HepG2 (cell line): ENCODE results near the gene OR2AT4. TPM values are rescaled to one million over a fixed set of nuclear protein-coding genes. Genes with fewer than 3 reads are reported as not detected.

ENCODE experiments used
- ATAC-seq: fragments of 200-7000 bp; cut with Tn5 transposase; 3 replicates; pipeline ENCODE4 v1.9.1; 2020; ENCODE audit warnings: mild to moderate bottlenecking, moderate library complexity
- BruUV-seq: library from RNA; stranded (reverse); fragments of 400-500 nt; replicated peaks from 2 replicates; lab custom pipeline; 2021; lab: Mats Ljungman, UMichigan
- CTCF ChIA-PET: fragments of 300-600 bp; formaldehyde crosslinking; extraction: SDS; loops from one replicate; lab custom pipeline; 2021; ENCODE audit warnings: low total read pairs, inconsistent platforms, low intra/inter-chr PET ratio; lab: Yijun Ruan, JAX
- POLR2A ChIA-PET: fragments of 350-600 bp; sonication (Branson Sonifier 250); formaldehyde crosslinking; loops from one replicate; lab custom pipeline; 2020; ENCODE audit warnings: antibody characterized with exemption, inconsistent platforms; lab: Yijun Ruan, JAX
- DNase-seq: peaks from one replicate; pipeline ENCODE4 v3.0.0-alpha.2; 2015; ENCODE audit warnings: low spot score
- FAIRE-seq: peaks from 3 replicates; lab custom pipeline; 2011; peaks lifted over from hg19 to GRCh38; lab: Jason Lieb, UNC
- H2AFZ ChIP-seq: one replicate; pipeline ENCODE4 v1.6.1; 2011; ENCODE audit warnings: low read length, inconsistent platforms
- H3K27ac ChIP-seq: fragments of 300-600 bp; 3 replicates; pipeline ENCODE4 v1.8.0; 2011; ENCODE audit warnings: mixed run types, mild to moderate bottlenecking, mixed read lengths, low read length, inconsistent platforms; ENCODE audit not compliant: insufficient read depth; ENCODE audit errors: extremely low read length
- H3K27me3 ChIP-seq, 2 experiments: fragments of 200-600 bp in 1 of 2; 2 replicates in 1 of 2; 3 replicates in 1 of 2; pipeline versions ENCODE4 v1.6.0 to v1.8.0; 2011; ENCODE audit warnings: low read length in 2 of 2, mild to moderate bottlenecking in 2 of 2, moderate library complexity in 2 of 2, inconsistent platforms in 1 of 2; ENCODE audit not compliant: insufficient read depth in 2 of 2, control insufficient read depth in 1 of 2
- H3K36me3 ChIP-seq, 2 experiments: fragments of 200-600 bp in 1 of 2; replicated peaks in 1 of 2; 2 replicates in 1 of 2; 3 replicates in 1 of 2; pipeline versions ENCODE4 v1.5.1 to v1.8.0; 2011; ENCODE audit warnings: low read length in 2 of 2, inconsistent platforms in 1 of 2; ENCODE audit not compliant: insufficient read depth in 2 of 2, control insufficient read depth in 1 of 2
- H3K4me1 ChIP-seq: 2 replicates; pipeline ENCODE4 v1.5.1; 2012; ENCODE audit warnings: low read length, inconsistent platforms; ENCODE audit not compliant: insufficient read depth
- H3K4me2 ChIP-seq: 2 replicates; pipeline ENCODE4 v1.6.0; 2011; ENCODE audit warnings: low read depth, low read length, inconsistent platforms
- H3K4me3 ChIP-seq, 3 experiments: fragments of 200-600 bp in 1 of 3; sonication (generic), shearing (Covaris generic) in 1 of 3; replicated peaks in 1 of 3; 2 replicates each; pipeline ENCODE4 v1.5.1; 2011 to 2016; ENCODE audit warnings: low read length in 3 of 3, inconsistent platforms in 2 of 3, low read depth in 2 of 3, mild to moderate bottlenecking in 2 of 3, control low read depth in 1 of 3, mixed read lengths in 1 of 3; ENCODE audit not compliant: insufficient read depth in 1 of 3
- H3K79me2 ChIP-seq: one replicate; pipeline ENCODE4 v1.6.1; 2011; ENCODE audit warnings: low read length, inconsistent platforms; ENCODE audit not compliant: insufficient read depth
- H3K9ac ChIP-seq: 2 replicates; pipeline ENCODE4 v1.6.0; 2011; ENCODE audit warnings: mild to moderate bottlenecking, low read depth, low read length, inconsistent platforms; ENCODE audit not compliant: insufficient read depth
- H3K9me3 ChIP-seq: 2 replicates; pipeline ENCODE4 v1.5.1; 2012; ENCODE audit warnings: mild to moderate bottlenecking, low read length
- H4K20me1 ChIP-seq: 2 replicates; pipeline ENCODE4 v1.6.0; 2011; ENCODE audit warnings: inconsistent platforms, mild to moderate bottlenecking, low read length, moderate library complexity; ENCODE audit not compliant: insufficient read depth
- CBX2 ChIP-seq, 2 experiments: fragments of 200-600 bp in 1 of 2; sonication (generic); formaldehyde crosslinking in 1 of 2; IDR thresholded peaks; 2 replicates each; pipeline versions ENCODE4 v1.7.0 to v1.8.1; 2018 to 2022; ENCODE audit warnings: low read depth in 2 of 2, low read length in 1 of 2, mild to moderate bottlenecking in 1 of 2, missing genetic modification reagents in 1 of 2
- EED ChIP-seq: sonication (generic); formaldehyde crosslinking; IDR thresholded peaks from 2 replicates; pipeline ENCODE4 v1.5.0; 2020; ENCODE audit warnings: mild to moderate bottlenecking, missing genetic modification reagents
- HMG20B ChIP-seq: conservative IDR thresholded peaks from 2 replicates; pipeline ENCODE4 v1.6.1; 2016; ENCODE audit warnings: missing genetic modification reagents, missing compliant biosample characterization
- RBM39 ChIP-seq: fragments of 200-400 bp; formaldehyde crosslinking; IDR thresholded peaks from one replicate; pipeline ENCODE4 v1.6.1; 2018; ENCODE audit warnings: antibody characterized with exemption, mild to moderate bottlenecking, low read depth, low read length; ENCODE audit not compliant: poor library complexity, severe bottlenecking
- ZNF546 ChIP-seq: sonication (generic); formaldehyde crosslinking; conservative IDR thresholded peaks from 2 replicates; pipeline ENCODE4 v1.8.1; 2023; ENCODE audit warnings: mild to moderate bottlenecking, missing genetic modification reagents
- ZNF552 ChIP-seq: sonication (generic); formaldehyde crosslinking; IDR thresholded peaks from 2 replicates; pipeline ENCODE4 v1.9.0; 2022; ENCODE audit warnings: missing genetic modification reagents, mild to moderate bottlenecking, borderline replicate concordance
- ZNF569 ChIP-seq: sonication (generic); formaldehyde crosslinking; IDR thresholded peaks from 2 replicates; pipeline ENCODE4 v1.5.0; 2020; ENCODE audit warnings: mild to moderate bottlenecking, missing genetic modification reagents, moderate library complexity, borderline replicate concordance
- WGBS: methylation state at CpG from one replicate; pipeline ENCODE4 v1.1.6; 2017; ENCODE audit warnings: low lambda C conversion rate; 5-methylcytosine and 5-hydroxymethylcytosine counted together
- in situ Hi-C: cut with HindIII; loops from 2 replicates; pipeline ENCODE4 v1.10.0; 2017; ENCODE audit warnings: low pct_unique_long_range_greater_than_20kb; ENCODE audit not compliant: extremely low pct_ligation_motif_present
- intact Hi-C: fragments of 100-400 bp; cut with micrococcal nuclease; formaldehyde crosslinking; loops from one replicate; pipeline ENCODE4 v1.10.0; 2022; ENCODE audit not compliant: unreplicated experiment
- polyA plus RNA-seq, 8 experiments: library from polyadenylated mRNA; depleted of rRNA in 3 of 8; stranded (reverse) in 7 of 8; unstranded in 1 of 8; fragments of >200 nt; fragmentation: Illumina TruSeq in 4 of 8; extraction: Trizol in 4 of 8; gene quantifications; 2 replicates each; pipeline versions ENCODE4 v1.2.1 to v1.2.3, GENCODE V29; 2011 to 2016; ENCODE audit warnings: low read depth in 4 of 8, missing spikeins in 1 of 8, mixed read lengths in 1 of 8; ENCODE audit not compliant: insufficient read depth in 1 of 8
- total RNA-seq, 5 experiments: library from RNA; depleted of rRNA; stranded (reverse); fragments of >200 nt; fragmentation: Illumina TruSeq; extraction: Trizol; gene quantifications; 2 replicates each; pipeline ENCODE4 v1.2.3, GENCODE V29; 2016; ENCODE audit warnings: low read depth in 1 of 5
- TF ChIP-seq, protein P1 (sequence below): IDR thresholded peaks from 2 replicates; pipeline ENCODE4 v1.6.1; 2016; ENCODE audit warnings: low read depth, control low read depth
- TF ChIP-seq, protein P2 (sequence below): sonication (generic); formaldehyde crosslinking; conservative IDR thresholded peaks from 2 replicates; pipeline ENCODE4 v1.4.0; 2020; ENCODE audit warnings: mild to moderate bottlenecking, missing genetic modification reagents, moderate library complexity

The OR2AT4 gene
- total and polyA plus RNA-seq, 2 of the 13 experiments (the other 11 are each of a cell fraction or from before 2014, with no cell fraction given) = not detected

DNA sequence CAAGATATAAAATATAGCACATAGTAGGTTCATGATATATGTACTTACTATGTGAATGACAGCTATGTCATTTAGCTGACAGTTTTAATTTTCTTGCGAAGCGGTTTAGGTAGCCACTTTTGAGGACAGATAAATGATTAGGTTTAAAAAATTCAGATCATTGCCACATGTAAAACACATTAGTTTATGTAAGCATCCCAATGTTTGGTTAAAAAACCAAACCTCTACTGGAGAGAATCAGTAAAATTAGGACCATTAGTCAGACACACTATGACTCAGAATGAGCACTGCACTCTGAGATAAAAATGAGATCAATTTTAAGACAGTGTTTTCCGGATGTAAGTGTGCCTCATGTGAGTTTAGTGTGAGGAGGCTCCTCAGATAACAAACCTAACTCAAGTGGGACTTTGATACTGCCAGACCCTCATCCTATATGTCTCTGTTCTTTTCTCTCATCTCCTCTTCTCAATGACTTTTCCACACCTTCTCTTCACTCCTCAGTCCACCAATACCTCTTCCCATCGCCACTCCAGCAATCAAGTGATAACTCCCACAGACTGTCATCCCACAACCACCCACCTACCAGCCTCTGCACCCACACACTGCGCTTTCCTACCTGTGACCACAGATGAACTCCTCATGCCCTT lies 6.8 kb upstream of the OR2AT4 start (continued):
- TF ChIP-seq, protein P1, sequence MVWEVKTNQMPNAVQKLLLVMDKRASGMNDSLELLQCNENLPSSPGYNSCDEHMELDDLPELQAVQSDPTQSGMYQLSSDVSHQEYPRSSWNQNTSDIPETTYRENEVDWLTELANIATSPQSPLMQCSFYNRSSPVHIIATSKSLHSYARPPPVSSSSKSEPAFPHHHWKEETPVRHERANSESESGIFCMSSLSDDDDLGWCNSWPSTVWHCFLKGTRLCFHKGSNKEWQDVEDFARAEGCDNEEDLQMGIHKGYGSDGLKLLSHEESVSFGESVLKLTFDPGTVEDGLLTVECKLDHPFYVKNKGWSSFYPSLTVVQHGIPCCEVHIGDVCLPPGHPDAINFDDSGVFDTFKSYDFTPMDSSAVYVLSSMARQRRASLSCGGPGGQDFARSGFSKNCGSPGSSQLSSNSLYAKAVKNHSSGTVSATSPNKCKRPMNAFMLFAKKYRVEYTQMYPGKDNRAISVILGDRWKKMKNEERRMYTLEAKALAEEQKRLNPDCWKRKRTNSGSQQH = no peak
- TF ChIP-seq, all 625 proteins: peak for 0

DNA sequence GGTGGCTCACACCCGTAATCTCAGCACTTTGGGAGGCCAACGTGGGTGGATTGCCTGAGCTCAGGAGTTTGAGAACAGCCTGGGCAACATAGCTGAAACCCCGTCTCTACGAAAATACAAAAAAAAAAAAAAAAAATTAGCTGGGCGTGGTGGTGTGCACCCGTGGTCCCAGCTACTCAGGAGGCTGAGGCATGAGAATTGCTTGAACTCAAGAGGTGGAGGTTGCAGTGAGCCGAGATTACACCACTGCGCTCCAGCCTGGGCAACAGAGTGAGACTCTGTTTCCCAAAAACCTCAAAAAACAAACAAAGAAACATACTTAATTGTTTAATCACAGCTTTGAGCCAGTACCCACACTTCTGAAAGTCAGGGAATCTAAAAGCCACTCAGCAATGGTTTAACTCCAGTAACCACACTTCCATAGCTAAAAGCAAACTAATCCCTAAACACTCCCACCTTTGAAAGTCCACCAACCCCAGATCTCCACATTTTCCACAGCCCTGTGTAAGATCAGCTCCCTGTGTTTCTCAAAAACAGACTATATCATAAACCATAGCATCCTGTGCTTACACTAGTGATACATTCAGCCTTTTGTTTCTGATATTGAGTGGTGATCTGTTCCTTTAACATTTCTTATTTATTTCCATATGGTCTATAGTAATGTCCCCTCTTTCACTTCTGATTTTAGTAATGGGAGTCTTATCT lies 4.9 kb upstream of the OR2AT4 start:
- Histone ChIP-seq H3K27ac (no peak overlapping the region), H3K9ac (no peak overlapping the region), H3K36me3 (no peaks in the 10 kb centered on the region), H4K20me1 (no peaks in the 10 kb centered on the region), H3K27me3 (peaks cover 0 to 8% of the 10 kb centered on the region in 2 experiments; a peak in 3 of 5 replicates), H2AFZ (no peak overlapping the region), H3K79me2 (no peaks in the 10 kb centered on the region), H3K4me2 (no peak overlapping the region), H3K4me3 (no peak overlapping the region), H3K4me1 (peaks cover 7% of the 10 kb centered on the region; the same call in 1 of the 2 replicates), H3K9me3 (no peaks in the 10 kb centered on the region)
- CTCF ChIA-PET = no interaction called here
- intact Hi-C loops = no loop called here
- no peak for TF ChIP-seq ZNF552 (CRISPR knock-in tag)
- TF ChIP-seq, protein P2, sequence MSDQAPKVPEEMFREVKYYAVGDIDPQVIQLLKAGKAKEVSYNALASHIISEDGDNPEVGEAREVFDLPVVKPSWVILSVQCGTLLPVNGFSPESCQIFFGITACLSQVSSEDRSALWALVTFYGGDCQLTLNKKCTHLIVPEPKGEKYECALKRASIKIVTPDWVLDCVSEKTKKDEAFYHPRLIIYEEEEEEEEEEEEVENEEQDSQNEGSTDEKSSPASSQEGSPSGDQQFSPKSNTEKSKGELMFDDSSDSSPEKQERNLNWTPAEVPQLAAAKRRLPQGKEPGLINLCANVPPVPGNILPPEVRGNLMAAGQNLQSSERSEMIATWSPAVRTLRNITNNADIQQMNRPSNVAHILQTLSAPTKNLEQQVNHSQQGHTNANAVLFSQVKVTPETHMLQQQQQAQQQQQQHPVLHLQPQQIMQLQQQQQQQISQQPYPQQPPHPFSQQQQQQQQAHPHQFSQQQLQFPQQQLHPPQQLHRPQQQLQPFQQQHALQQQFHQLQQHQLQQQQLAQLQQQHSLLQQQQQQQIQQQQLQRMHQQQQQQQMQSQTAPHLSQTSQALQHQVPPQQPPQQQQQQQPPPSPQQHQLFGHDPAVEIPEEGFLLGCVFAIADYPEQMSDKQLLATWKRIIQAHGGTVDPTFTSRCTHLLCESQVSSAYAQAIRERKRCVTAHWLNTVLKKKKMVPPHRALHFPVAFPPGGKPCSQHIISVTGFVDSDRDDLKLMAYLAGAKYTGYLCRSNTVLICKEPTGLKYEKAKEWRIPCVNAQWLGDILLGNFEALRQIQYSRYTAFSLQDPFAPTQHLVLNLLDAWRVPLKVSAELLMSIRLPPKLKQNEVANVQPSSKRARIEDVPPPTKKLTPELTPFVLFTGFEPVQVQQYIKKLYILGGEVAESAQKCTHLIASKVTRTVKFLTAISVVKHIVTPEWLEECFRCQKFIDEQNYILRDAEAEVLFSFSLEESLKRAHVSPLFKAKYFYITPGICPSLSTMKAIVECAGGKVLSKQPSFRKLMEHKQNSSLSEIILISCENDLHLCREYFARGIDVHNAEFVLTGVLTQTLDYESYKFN = no peak
- no peak for TF ChIP-seq CBX2 (IDR thresholded peaks at IDR 0.05; ENCODE audit: low read depth, low read length)
- no peak for TF ChIP-seq CBX2 (CRISPR knock-in tag; IDR thresholded peaks at IDR 0.05; ENCODE audit: low read depth)
- TF ChIP-seq EED = no peak
- no peak for TF ChIP-seq RBM39
- TF ChIP-seq ZNF546 (CRISPR knock-in tag) = no peak
- no peak for TF ChIP-seq ZNF569 (CRISPR knock-in tag)
- TF ChIP-seq HMG20B (CRISPR knock-in tag) = no peak
- ATAC-seq (no peak), FAIRE-seq (no peak), DNase-seq (no peak)
- POLR2A ChIA-PET = no interaction called here
- no TSS peak for BruUV-seq
- 17% methylated on average over 8 of the region's 8 CpGs for WGBS
- in situ Hi-C loops = no loop called here
